Brain microvascular endothelial cell (primary cell): ENCODE data around the gene IFT52.

Experiments used
- DNase-seq: peaks from one replicate; pipeline ENCODE4 v3.0.0-alpha.2; 2020
- H3K27ac ChIP-seq: fragments of 250-450 bp; sonication (Bioruptor Pico); 2 replicates; pipeline ENCODE4 v1.5.1; 2020; ENCODE audit warnings: mild to moderate bottlenecking, moderate library complexity
- H3K27me3 ChIP-seq: fragments of 250-450 bp; sonication (Bioruptor Pico); replicated peaks from 2 replicates; pipeline ENCODE4 v1.5.1; 2020; ENCODE audit warnings: mild to moderate bottlenecking
- H3K36me3 ChIP-seq: fragments of 250-450 bp; sonication (Bioruptor Pico); replicated peaks from 2 replicates; pipeline ENCODE4 v1.5.1; 2020; ENCODE audit warnings: mild to moderate bottlenecking
- H3K4me3 ChIP-seq: 2 replicates; pipeline ENCODE4 v1.5.1; 2011; ENCODE audit warnings: low read depth, mild to moderate bottlenecking, control low read depth, low read length, moderate library complexity
- in situ Hi-C: cut with HindIII; loops from 2 replicates; pipeline ENCODE4 v1.10.0; 2017; ENCODE audit warnings: low sequenced_read_pairs, low pct_ligation_motif_present
- TF ChIP-seq, protein P1 (sequence below): IDR thresholded peaks from 2 replicates; pipeline ENCODE4 v1.5.1; 2011; ENCODE audit warnings: low read depth, mild to moderate bottlenecking, moderate library complexity, low read length, control low read depth, inconsistent platforms; ENCODE audit errors: missing control alignments

Gene IFT52

DNA sequence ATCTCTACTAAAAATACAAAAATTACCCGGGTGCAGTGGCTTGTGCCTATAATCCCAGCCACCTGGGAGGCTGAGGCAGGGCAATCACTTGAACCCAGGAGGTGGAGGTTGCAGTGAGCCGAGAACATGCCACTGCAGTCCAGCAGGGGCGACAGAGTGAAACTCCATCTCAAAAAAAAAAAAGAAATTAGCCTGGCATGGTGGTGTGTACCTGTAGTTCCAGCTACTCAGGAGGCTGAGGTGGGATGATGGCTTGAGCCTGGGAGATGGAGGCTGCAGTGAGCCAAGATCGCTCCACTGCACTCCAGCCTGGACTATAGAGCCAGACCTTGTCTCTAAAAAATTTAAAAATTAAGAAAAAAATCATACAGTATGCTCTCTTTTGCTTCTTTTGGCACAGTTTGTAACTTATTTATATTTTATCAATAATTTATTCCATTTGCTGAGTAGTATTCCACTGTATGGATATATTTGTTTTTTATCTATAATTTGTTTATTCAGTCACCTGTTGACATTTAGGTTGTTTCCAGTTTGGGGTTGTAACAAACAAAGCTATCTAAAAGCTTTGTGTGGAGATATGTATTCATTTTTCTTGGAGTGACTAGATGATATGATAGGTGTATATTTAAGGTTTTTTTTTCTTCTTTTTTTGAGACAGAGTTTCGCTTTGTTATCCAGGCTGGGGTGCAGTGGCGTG, 68.1 kb downstream of the IFT52 start:
- Histone ChIP-seq H3K4me3 (no peak overlapping the region), H3K27me3 (no peaks in the 10 kb centered on the region), H3K36me3 (no peaks in the 10 kb centered on the region), H3K27ac (no peak overlapping the region)
- in situ Hi-C loops, result no loop called here
- DNase-seq, result no peak
- TF ChIP-seq, protein P1, sequence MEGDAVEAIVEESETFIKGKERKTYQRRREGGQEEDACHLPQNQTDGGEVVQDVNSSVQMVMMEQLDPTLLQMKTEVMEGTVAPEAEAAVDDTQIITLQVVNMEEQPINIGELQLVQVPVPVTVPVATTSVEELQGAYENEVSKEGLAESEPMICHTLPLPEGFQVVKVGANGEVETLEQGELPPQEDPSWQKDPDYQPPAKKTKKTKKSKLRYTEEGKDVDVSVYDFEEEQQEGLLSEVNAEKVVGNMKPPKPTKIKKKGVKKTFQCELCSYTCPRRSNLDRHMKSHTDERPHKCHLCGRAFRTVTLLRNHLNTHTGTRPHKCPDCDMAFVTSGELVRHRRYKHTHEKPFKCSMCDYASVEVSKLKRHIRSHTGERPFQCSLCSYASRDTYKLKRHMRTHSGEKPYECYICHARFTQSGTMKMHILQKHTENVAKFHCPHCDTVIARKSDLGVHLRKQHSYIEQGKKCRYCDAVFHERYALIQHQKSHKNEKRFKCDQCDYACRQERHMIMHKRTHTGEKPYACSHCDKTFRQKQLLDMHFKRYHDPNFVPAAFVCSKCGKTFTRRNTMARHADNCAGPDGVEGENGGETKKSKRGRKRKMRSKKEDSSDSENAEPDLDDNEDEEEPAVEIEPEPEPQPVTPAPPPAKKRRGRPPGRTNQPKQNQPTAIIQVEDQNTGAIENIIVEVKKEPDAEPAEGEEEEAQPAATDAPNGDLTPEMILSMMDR, result peak; percentile 35

DNA sequence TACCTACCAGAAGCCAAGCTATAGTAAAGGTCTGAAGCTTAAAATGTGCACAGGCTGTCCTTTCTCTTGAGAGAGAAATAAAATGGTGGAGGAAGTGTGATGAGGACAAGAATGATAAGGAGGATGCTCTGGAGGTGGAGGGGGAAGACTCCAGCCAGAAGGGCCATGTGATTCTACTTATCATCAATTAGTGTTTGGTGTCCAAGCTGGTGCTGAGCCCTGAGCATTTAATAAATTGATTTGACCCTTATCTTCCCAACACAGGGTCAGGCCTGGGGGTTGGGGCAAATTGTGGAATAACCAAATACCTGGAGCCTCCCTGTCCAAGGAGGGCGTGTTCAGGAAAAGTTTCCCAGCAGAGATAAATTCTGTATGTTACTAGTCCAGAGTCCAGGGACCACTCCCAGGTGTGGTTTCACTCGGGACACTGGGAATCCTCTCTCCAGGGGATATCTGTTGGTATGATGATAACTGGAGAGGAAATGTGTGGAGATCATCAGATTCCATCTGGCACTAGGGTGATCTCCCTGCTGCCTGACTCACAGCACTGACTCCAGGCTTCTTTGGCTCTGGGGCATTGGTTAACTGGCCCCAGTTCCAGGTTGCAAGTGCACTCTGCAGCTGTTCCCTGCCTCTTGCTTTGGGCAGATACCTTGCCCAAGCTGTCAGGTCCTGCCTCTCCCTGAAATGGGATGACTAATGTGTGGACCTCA, 72.4 kb downstream of the IFT52 start:
- no peak overlapping the region for H3K4me3 ChIP-seq
- in situ Hi-C loops, result no loop called here
- no peaks in the 10 kb centered on the region for H3K36me3 ChIP-seq
- TF ChIP-seq, protein P1, result no peak
- no peak for DNase-seq
- H3K27me3 ChIP-seq, result no peaks in the 10 kb centered on the region
- H3K27ac ChIP-seq, result no peak overlapping the region

DNA sequence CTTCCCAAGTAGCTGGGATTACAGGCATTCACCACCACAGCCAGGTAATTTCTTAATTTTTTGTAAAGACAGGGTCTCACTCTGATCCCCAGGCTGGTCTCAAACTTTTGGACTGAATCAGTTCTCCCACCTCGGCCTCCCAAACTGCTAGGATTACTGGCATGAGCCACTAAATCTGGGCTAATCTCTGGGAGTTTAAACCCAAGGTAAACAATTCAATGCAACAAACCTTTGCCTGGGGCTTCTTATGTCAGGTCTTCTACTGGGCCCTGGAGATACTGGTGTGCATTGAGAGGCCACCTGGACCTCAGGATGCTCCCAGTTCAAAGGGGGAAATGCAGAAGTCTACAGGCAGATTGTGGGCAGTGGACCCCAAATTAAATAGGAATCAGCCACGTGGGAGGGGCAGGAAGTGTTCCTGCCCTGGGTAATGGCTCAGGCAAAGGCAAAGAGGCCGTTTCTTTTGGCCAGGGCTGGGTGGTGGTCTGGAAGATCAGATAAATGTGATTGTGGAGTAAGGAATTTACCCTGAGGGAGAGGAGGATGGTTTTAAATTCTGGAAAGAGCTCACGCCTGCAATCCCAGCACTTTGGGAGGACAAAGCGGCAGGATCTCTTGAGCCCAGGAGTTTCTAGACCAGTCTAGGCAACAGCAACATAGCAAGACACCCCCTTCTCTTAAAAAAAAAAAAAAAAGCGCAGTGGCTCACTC, 74.9 kb downstream of the IFT52 start:
- no peak for DNase-seq
- TF ChIP-seq, protein P1, result no peak
- H3K36me3 ChIP-seq, result no peaks in the 10 kb centered on the region
- no peaks in the 10 kb centered on the region for H3K27me3 ChIP-seq
- H3K4me3 ChIP-seq, result no peak overlapping the region
- H3K27ac ChIP-seq, result no peak overlapping the region
- in situ Hi-C loops, result no loop called here

DNA sequence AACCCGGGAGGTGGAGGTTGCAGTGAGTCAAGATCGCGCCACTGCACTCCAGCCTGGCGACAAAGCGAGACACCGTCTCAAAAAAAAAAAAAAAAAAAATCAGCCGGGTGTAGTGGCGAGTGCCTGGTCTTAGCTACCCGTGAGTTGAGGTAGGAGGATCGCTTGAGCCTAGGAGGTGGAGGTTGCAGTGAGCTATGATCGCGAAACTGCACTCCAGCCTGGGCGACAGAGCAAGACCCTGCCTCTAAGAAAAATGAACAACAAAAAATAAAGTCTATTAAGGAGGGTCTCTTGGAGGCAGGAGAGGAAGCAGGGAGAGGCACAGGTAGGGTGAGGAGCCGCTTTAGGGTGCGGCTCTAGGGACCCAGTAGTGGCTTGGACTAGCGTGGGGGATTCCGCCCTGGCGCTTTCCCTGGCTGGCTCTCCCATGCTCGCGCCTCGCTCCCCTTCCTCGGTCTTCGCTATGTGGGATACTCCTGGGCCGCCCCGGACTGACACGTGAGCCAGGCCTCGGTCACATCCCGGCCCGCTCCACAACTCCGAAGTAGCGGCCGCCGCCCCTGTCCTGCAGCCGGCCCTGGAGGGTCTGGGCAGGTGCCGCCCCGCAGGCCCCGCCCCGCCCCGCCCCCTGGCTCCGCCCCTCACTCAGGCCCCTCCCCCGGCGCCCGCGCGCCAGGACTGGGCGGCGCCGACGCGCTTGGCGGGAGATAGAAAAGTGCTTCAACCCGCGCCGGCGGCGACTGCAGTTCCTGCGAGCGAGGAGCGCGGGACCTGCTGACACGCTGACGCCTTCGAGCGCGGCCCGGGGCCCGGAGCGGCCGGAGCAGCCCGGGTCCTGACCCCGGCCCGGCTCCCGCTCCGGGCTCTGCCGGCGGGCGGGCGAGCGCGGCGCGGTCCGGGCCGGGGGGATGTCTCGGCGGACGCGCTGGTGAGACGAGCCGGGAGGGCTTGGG, 75.9 kb downstream of the IFT52 start, which contains the start of gene MYBL2:
TSS of gene MYBL2 (plus strand) at position 739 of the 953 bp plus-strand sequence. CDS start at position 909, 170 bp downstream.
- in situ Hi-C loops, result no loop called here
- peak; percentile 6 for DNase-seq
- Histone ChIP-seq H3K27me3 (no peaks in the 10 kb centered on the region), H3K36me3 (no peaks in the 10 kb centered on the region), H3K4me3 (peak within 1 kb of the TSS; percentile 55), H3K27ac (no peak within 1 kb of the TSS)
- TF ChIP-seq, protein P1, result no peak
